Neuronal stem cell (in vitro differentiated cells): ENCODE results near the gene ZDHHC22.

Source experiments
- DNase-seq: peaks from one replicate; pipeline ENCODE4 v3.0.0-alpha.2; 2013; ENCODE audit warnings: low spot score
- H2AFZ ChIP-seq: one replicate; pipeline ENCODE4 v1.6.1; 2013; ENCODE audit warnings: mild to moderate bottlenecking, low read length, inconsistent platforms
- H2AK5ac ChIP-seq: 2 replicates; pipeline ENCODE4 v1.6.1; 2013; ENCODE audit warnings: low read depth, mild to moderate bottlenecking, inconsistent platforms, low read length, moderate library complexity, mixed read lengths
- H2BK120ac ChIP-seq: 2 replicates; pipeline ENCODE4 v1.6.1; 2013; ENCODE audit warnings: low read depth, mild to moderate bottlenecking, inconsistent platforms, low read length, moderate library complexity, mixed read lengths
- H2BK12ac ChIP-seq: one replicate; pipeline ENCODE4 v1.6.1; 2013; ENCODE audit warnings: low read length, inconsistent platforms
- H2BK15ac ChIP-seq: 2 replicates; pipeline ENCODE4 v1.6.1; 2013; ENCODE audit warnings: mild to moderate bottlenecking, low read length, inconsistent platforms, mixed read lengths
- H2BK5ac ChIP-seq: one replicate; pipeline ENCODE4 v1.6.1; 2013; ENCODE audit warnings: inconsistent platforms, mild to moderate bottlenecking, low read length, moderate library complexity
- H3K14ac ChIP-seq: one replicate; pipeline ENCODE4 v1.6.1; 2013; ENCODE audit warnings: low read length, inconsistent platforms
- H3K18ac ChIP-seq: 2 replicates; pipeline ENCODE4 v1.6.1; 2013; ENCODE audit warnings: low read length, inconsistent platforms
- H3K23ac ChIP-seq: 2 replicates; pipeline ENCODE4 v1.6.1; 2013; ENCODE audit warnings: low read depth, mild to moderate bottlenecking, mixed read lengths, low read length, inconsistent platforms; ENCODE audit not compliant: poor library complexity
- H3K27ac ChIP-seq: replicated peaks from 3 replicates; pipeline ENCODE4 v1.5.1; 2013; ENCODE audit warnings: low read length, inconsistent platforms
- H3K27me3 ChIP-seq, 3 experiments: 2 replicates each; pipeline ENCODE4 v1.6.1; 2013; ENCODE audit warnings: low read length in 3 of 3, mild to moderate bottlenecking in 2 of 3, inconsistent platforms in 1 of 3, low read depth in 1 of 3, mixed read lengths in 1 of 3, moderate library complexity in 1 of 3; ENCODE audit not compliant: control insufficient read depth in 3 of 3, insufficient read depth in 3 of 3
- H3K36me3 ChIP-seq, 2 donors: replicated peaks in 1 of 2; 2 replicates each; pipeline ENCODE4 v1.6.1; 2013; ENCODE audit warnings: low read length in 2 of 2; ENCODE audit not compliant: control insufficient read depth in 2 of 2, insufficient read depth in 2 of 2
- H3K4ac ChIP-seq: 2 replicates; pipeline ENCODE4 v1.6.1; 2013; ENCODE audit warnings: inconsistent platforms, mild to moderate bottlenecking, low read length, moderate library complexity
- H3K4me1 ChIP-seq, 2 donors: 1 replicate in 1 of 2; 2 replicates in 1 of 2; pipeline ENCODE4 v1.6.1; 2013; ENCODE audit warnings: low read length in 2 of 2, low read depth in 1 of 2; ENCODE audit not compliant: control insufficient read depth in 2 of 2, insufficient read depth in 1 of 2
- H3K4me2 ChIP-seq: one replicate; pipeline ENCODE4 v1.6.1; 2013; ENCODE audit warnings: mild to moderate bottlenecking, low read length, inconsistent platforms; ENCODE audit not compliant: insufficient read depth, poor library complexity, severe bottlenecking
- H3K4me3 ChIP-seq, 2 donors: 2 replicates each; pipeline ENCODE4 v1.5.1; 2013; ENCODE audit warnings: low read length in 2 of 2, mild to moderate bottlenecking in 2 of 2, inconsistent platforms in 1 of 2, moderate library complexity in 1 of 2
- H3K79me1 ChIP-seq: one replicate; pipeline ENCODE4 v1.6.1; 2013; ENCODE audit warnings: low read depth, mild to moderate bottlenecking, inconsistent platforms, low read length, moderate library complexity
- H3K9ac ChIP-seq: one replicate; pipeline ENCODE4 v1.6.1; 2013; ENCODE audit warnings: mild to moderate bottlenecking, low read depth, low read length, inconsistent platforms; ENCODE audit not compliant: poor library complexity
- H3K9me3 ChIP-seq, 2 donors: replicated peaks in 1 of 2; 2 replicates each; pipeline versions ENCODE3 to v1.6.1; 2013; ENCODE audit warnings: low read length in 2 of 2, mild to moderate bottlenecking in 2 of 2, inconsistent platforms in 1 of 2, low read depth in 1 of 2, mixed read lengths in 1 of 2, moderate library complexity in 1 of 2; ENCODE audit not compliant: control insufficient read depth in 2 of 2, insufficient read depth in 1 of 2
- H4K8ac ChIP-seq: one replicate; pipeline ENCODE4 v1.6.1; 2013; ENCODE audit warnings: low read depth, mild to moderate bottlenecking, inconsistent platforms, low read length, moderate library complexity
- H4K91ac ChIP-seq: one replicate; pipeline ENCODE4 v1.6.1; 2013; ENCODE audit warnings: low read length, low read depth, mild to moderate bottlenecking, inconsistent platforms; ENCODE audit not compliant: poor library complexity
- WGBS, 2 donors: extraction: QIAGEN DNeasy Blood & Tissue Kit; methylation state at CpG; one replicate each; pipeline ENCODE4 v1.1.7; 2013; ENCODE audit warnings: missing lambda C conversion rate in 2 of 2, mixed read lengths in 1 of 2; ENCODE audit not compliant: insufficient read length in 2 of 2, insufficient replicate concordance in 1 of 2; ENCODE audit errors: extremely low coverage in 2 of 2; 5-methylcytosine and 5-hydroxymethylcytosine counted together

The ZDHHC22 gene

DNA sequence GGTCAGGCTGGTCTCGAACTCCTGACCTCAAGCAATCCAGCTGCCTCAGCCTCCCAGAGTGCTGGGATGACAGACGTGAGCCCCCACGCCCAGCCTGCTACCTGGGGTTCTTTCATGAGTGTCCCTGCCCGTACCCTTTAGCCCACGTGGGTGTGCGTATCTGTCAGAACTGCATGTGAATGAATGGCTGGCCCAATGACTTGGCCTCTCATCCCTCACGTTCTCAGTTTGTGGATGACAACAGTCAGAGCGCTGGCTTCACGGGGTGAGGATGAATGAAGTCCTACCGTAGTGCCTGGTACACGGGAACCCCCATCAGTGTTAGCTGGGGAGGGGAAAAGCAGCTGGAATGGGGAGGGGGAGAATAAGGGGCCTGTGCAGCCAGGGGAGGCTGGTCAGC, 16.1 kb upstream of the ZDHHC22 start:
- Histone ChIP-seq H2BK5ac (no peak overlapping the region), H3K4ac (no peak overlapping the region), H2BK12ac (no peak overlapping the region), H2BK120ac (no peak overlapping the region), H4K8ac (no peak overlapping the region), H3K4me1 (peaks cover 17 to 22% of the 10 kb centered on the region in 2 donors), H3K79me1 (no peaks in the 10 kb centered on the region), H3K9me3 (no peaks in the 10 kb centered on the region), H3K23ac (no peak overlapping the region), H3K18ac (peak overlapping the region; percentile 84), H3K27ac (peak overlapping the region; percentile 68), H2AFZ (peak overlapping the region; percentile 68), H3K14ac (peak overlapping the region; percentile 22), H3K9ac (no peak overlapping the region), H3K4me3 (peak overlapping the region in 1 of 2 donors; percentile 35), H2AK5ac (peak overlapping the region; percentile 10), H4K91ac (no peak overlapping the region), H3K36me3 (no peaks in the 10 kb centered on the region), H3K27me3 (peaks cover 0 to 12% (median 0%) of the 10 kb centered on the region in 3 experiments), H2BK15ac (no peak overlapping the region), H3K4me2 (no peak overlapping the region)
- no peak for DNase-seq
- whole genome bisulfite sequencing, 2 donors = no CpG with 5 or more reads among the region's 11 CpGs

DNA sequence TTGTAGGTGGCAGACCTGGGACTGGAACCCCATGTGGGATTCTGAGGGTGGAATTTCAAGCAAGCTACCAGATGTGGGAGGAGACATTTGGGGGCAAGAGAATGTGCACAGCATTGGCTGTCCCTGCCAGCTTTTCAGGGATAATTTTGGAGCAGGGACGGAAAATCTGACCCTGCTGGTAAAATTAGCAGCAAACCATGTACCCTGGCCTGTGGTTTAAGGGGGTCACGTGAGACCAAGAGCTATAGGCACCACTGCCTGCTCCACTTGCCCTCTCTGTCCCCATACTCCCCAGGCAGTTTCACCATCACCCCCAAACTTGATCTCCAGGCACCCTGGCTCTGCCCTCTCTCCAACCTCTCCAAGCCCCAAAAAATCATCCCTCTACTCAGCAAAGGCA, 13.5 kb upstream of the ZDHHC22 start:
- no peaks in the 10 kb centered on the region for H3K79me1 ChIP-seq
- H3K27me3 ChIP-seq = peaks cover 0 to 3% (median 0%) of the 10 kb centered on the region in 3 experiments
- no peaks in the 10 kb centered on the region for H3K9me3 ChIP-seq
- H3K4me3 ChIP-seq = no peak overlapping the region
- H3K4me2 ChIP-seq = no peak overlapping the region
- H3K9ac ChIP-seq = no peak overlapping the region
- no peak overlapping the region for H3K4ac ChIP-seq
- WGBS, 2 donors = no CpG with 5 or more reads among the region's 2 CpGs
- no peak overlapping the region for H2AFZ ChIP-seq
- no peak overlapping the region for H2BK120ac ChIP-seq
- no peak overlapping the region for H2BK5ac ChIP-seq
- no peak overlapping the region for H4K91ac ChIP-seq
- no peak overlapping the region for H4K8ac ChIP-seq
- DNase-seq = no peak
- no peaks in the 10 kb centered on the region for H3K36me3 ChIP-seq
- peaks cover 17 to 22% of the 10 kb centered on the region in 2 donors for H3K4me1 ChIP-seq
- no peak overlapping the region for H2AK5ac ChIP-seq
- no peak overlapping the region for H2BK12ac ChIP-seq
- no peak overlapping the region for H3K14ac ChIP-seq
- H3K23ac ChIP-seq = no peak overlapping the region
- no peak overlapping the region for H2BK15ac ChIP-seq
- peak overlapping the region; percentile 2 for H3K18ac ChIP-seq
- H3K27ac ChIP-seq = no peak overlapping the region

DNA sequence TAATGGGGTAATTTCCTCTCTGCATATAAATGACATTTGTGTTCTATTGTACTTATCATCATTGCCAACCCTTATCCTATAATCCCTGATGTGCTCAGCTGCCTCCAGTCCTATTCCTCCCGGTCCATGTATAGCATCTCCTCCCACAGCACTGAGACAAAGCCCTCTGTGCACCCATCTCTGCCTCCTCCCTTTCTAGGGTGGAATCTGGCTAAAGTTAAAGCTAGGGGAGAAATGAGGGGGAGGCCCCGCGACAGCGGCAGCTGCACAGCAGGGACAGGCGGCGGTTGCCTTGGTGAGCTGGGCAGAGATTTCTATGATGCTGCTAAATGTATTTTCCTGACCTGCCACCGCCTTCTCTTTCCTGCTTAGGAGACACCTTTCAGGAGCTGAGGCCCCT, 12.8 kb upstream of the ZDHHC22 start:
- Histone ChIP-seq H3K79me1 (no peaks in the 10 kb centered on the region), H3K9ac (no peak overlapping the region), H2BK5ac (no peak overlapping the region), H2BK12ac (no peak overlapping the region), H3K4ac (no peak overlapping the region), H3K23ac (no peak overlapping the region), H3K27ac (no peak overlapping the region), H2BK15ac (no peak overlapping the region), H2AFZ (no peak overlapping the region), H3K4me2 (no peak overlapping the region), H3K4me3 (no peak overlapping the region), H2BK120ac (no peak overlapping the region), H3K27me3 (peaks cover 0 to 3% (median 0%) of the 10 kb centered on the region in 3 experiments), H4K8ac (no peak overlapping the region), H3K18ac (no peak overlapping the region), H4K91ac (no peak overlapping the region), H3K36me3 (no peaks in the 10 kb centered on the region), H3K4me1 (peaks cover 17 to 22% of the 10 kb centered on the region in 2 donors), H3K9me3 (no peaks in the 10 kb centered on the region), H3K14ac (no peak overlapping the region), H2AK5ac (no peak overlapping the region)
- DNase-seq = no peak
- WGBS, 2 donors = no CpG with 5 or more reads among the region's 7 CpGs

DNA sequence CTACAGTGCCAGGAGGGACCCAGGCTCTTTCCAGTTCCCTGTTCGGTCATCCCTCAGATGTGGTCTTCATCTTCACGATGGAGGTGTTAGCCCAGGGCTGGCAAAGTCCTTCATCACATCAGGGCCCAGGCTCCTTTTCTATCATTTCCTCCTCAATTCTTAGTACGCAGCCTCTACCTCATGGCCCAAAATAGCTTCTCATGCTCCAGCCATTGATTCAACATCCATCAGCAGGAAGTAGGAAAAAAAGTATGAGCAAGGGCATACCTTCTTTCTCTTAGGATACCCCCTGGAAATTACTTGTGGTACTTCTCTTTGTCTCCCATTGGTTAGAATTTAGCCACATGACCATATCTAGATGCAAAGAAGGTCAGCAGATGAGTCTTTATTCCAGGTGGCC, 12.2 kb upstream of the ZDHHC22 start:
- Histone ChIP-seq H3K4ac (no peak overlapping the region), H3K18ac (no peak overlapping the region), H4K91ac (no peak overlapping the region), H3K27ac (no peak overlapping the region), H3K4me2 (no peak overlapping the region), H3K36me3 (no peaks in the 10 kb centered on the region), H3K9me3 (no peaks in the 10 kb centered on the region), H2BK120ac (no peak overlapping the region), H2BK15ac (no peak overlapping the region), H2AK5ac (no peak overlapping the region), H2BK5ac (no peak overlapping the region), H4K8ac (no peak overlapping the region), H3K9ac (no peak overlapping the region), H2AFZ (no peak overlapping the region), H2BK12ac (no peak overlapping the region), H3K79me1 (no peaks in the 10 kb centered on the region), H3K27me3 (peaks cover 0 to 3% (median 0%) of the 10 kb centered on the region in 3 experiments), H3K14ac (no peak overlapping the region), H3K4me3 (no peak overlapping the region), H3K23ac (no peak overlapping the region), H3K4me1 (peaks cover 13 to 20% of the 10 kb centered on the region in 2 donors)
- no CpG with 5 or more reads among the region's 3 CpGs for WGBS, 2 donors
- DNase-seq = no peak
